Superior temporal gyrus (tissue), 1 donor: ENCODE data around the gene TUBB4B.

ENCODE experiments used
- DNase-seq: peaks from one replicate; pipeline ENCODE4 v3.0.0-alpha.2; 2016; ENCODE audit errors: extremely low spot score

Gene TUBB4B

GRCh38 chr9:137225699-137226331 lies 15.3 kb upstream of the TUBB4B start:
- DNase-seq = no peak

GRCh38 chr9:137226338-137227053 lies 14.6 kb upstream of the TUBB4B start:
- DNase-seq = no peak

- DNase-seq = peak; percentile 72
Measured at GRCh38 chr9:137227054-137227852, 13.8 kb upstream of the TUBB4B start, which contains the start of gene RNF224. RNF224 (plus strand) TSS chr9:137227502; CDS start chr9:137228336, 834 bp downstream.

GRCh38 chr9:137227853-137228505 lies 13.1 kb upstream of the TUBB4B start:
- no peak for DNase-seq

- no peak for DNase-seq
Measured at GRCh38 chr9:137228506-137228967, 12.6 kb upstream of the TUBB4B start.

- DNase-seq = no peak
Measured at GRCh38 chr9:137228968-137229896, 11.9 kb upstream of the TUBB4B start.

GRCh38 chr9:137229903-137230704 lies 11.0 kb upstream of the TUBB4B start:
- no peak for DNase-seq

- no peak for DNase-seq
Measured at GRCh38 chr9:137230705-137231371, 10.2 kb upstream of the TUBB4B start, which contains the start of gene SLC34A3. SLC34A3 (plus strand) TSS chr9:137230901; CDS start chr9:137231703, 802 bp downstream.

- no peak for DNase-seq
Measured at GRCh38 chr9:137231372-137232039, 9.6 kb upstream of the TUBB4B start.

DNA sequence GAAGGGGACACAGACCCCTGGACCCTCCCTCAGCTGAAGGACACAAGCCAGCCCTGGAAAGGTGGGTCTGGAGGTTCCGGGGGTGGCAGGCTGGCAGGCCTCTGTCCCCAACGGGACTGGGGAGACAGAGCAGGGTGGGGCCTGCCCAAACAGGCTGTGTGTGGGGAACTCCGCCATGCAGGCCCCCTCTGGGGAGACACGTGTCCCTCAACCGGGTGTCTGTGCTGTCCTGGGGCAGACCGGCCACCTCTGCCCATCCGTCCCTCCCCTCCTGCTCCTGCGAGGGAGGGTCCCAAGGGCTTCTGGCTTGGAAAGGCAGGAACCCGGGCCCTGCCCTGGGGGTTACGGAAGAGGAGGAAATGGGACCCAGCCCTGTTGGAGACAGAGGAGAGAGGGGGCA lies 9.0 kb upstream of the TUBB4B start:
- no peak for DNase-seq

DNA sequence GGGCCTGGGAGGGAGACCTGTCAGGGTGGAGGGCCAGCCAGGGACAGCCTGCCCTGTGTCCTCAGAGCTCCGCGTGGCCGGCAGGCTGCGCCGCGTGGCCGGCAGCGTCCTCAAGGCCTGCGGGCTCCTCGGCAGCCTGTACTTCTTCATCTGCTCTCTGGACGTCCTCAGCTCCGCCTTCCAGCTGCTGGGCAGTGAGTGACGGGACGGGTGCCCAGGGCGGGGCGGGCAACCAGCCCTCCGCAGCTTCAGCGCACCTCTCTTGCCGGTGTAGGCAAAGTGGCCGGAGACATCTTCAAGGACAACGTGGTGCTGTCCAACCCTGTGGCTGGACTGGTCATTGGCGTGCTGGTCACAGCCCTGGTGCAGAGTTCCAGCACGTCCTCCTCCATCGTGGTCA lies 8.6 kb upstream of the TUBB4B start:
- no peak for DNase-seq

- no peak for DNase-seq
Measured at GRCh38 chr9:137233143-137233980, 7.7 kb upstream of the TUBB4B start.

GRCh38 chr9:137234055-137234697 lies 6.9 kb upstream of the TUBB4B start:
- no peak for DNase-seq

DNA sequence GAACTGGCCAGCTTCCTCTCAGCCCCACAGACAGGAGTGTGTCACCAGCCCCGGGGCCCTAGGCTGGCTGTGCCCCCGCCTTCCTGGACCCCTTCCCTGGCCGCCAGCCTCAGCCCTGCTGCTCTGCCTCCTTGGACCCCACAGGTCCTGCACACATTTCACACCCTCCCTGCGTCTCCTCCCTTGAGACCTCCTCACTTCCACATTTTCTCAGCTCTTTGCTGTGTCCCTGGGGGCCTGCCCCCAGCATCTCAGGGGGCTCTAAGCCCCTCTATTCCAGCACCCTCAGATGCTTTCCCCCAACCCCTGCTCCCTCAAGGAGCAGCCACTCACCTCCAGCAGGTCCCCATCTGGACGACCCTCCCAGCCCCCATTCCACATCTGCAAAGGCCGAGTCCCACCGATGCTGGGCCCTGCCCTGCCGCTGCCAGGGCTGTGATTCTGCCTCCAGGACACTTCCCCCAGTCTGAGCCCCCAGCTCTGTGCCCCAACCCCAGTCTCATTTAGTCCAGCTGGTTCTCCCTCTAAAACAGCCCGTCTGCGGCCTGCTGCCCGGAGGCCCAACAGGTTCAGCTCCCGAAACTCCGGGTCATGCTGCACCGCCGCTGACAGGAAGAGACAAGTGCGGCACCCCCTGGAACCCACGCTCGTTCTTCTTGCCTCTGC lies 6.2 kb upstream of the TUBB4B start:
- DNase-seq = no peak

GRCh38 chr9:137235424-137236237 lies 5.5 kb upstream of the TUBB4B start:
- DNase-seq = no peak
